ENCODE results near the gene CWF19L2. TPM values are rescaled to one million over a fixed set of nuclear protein-coding genes. Genes with fewer than 3 reads are reported as not detected.

The CWF19L2 gene
- total RNA-seq, 2 donors from 2014 or later, result 21.1 to 27.4 TPM

- DNase-seq, result no peak
- WGBS, 2 experiments (ENCODE audit: insufficient coverage in 1 of 2, insufficient read length in 1 of 2), result 96 to 100% methylated on average over 1 of the region's 1 CpG
- H3K4me1 Mint-ChIP-seq, result no peaks in the 10 kb centered on the region
- peaks cover 2% of the 10 kb centered on the region for H3K36me3 Mint-ChIP-seq (ENCODE audit: low read depth)
- no peak overlapping the region for H3K27ac Mint-ChIP-seq
- TF ChIP-seq, protein P1, sequence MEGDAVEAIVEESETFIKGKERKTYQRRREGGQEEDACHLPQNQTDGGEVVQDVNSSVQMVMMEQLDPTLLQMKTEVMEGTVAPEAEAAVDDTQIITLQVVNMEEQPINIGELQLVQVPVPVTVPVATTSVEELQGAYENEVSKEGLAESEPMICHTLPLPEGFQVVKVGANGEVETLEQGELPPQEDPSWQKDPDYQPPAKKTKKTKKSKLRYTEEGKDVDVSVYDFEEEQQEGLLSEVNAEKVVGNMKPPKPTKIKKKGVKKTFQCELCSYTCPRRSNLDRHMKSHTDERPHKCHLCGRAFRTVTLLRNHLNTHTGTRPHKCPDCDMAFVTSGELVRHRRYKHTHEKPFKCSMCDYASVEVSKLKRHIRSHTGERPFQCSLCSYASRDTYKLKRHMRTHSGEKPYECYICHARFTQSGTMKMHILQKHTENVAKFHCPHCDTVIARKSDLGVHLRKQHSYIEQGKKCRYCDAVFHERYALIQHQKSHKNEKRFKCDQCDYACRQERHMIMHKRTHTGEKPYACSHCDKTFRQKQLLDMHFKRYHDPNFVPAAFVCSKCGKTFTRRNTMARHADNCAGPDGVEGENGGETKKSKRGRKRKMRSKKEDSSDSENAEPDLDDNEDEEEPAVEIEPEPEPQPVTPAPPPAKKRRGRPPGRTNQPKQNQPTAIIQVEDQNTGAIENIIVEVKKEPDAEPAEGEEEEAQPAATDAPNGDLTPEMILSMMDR (conservative IDR thresholded peaks at IDR 0.05), result no peak
- Histone ChIP-seq H3K4me1 (ENCODE audit: control insufficient read depth, insufficient read depth, low read length) (no peaks in the 10 kb centered on the region), H3K27me3 (ENCODE audit: control insufficient read depth, insufficient read depth, low read length, poor library complexity, severe bottlenecking) (no peaks in the 10 kb centered on the region), H3K27ac (ENCODE audit: low read depth, low read length) (no peak overlapping the region), H3K9me3 (ENCODE audit: control insufficient read depth, low read length) (no peaks in the 10 kb centered on the region), H3K36me3 (ENCODE audit: control insufficient read depth, insufficient read depth, low read length) (no peaks in the 10 kb centered on the region), H3K9ac (ENCODE audit: extremely low read depth, low read length, poor library complexity, severe bottlenecking) (no peak overlapping the region), H3K4me3 (ENCODE audit: low read length) (no peak overlapping the region)
- H3K4me3 Mint-ChIP-seq, result no peak overlapping the region
- no peaks in the 10 kb centered on the region for H3K27me3 Mint-ChIP-seq (ENCODE audit: insufficient read depth)
- H3K9me3 Mint-ChIP-seq, result peaks cover 2% of the 10 kb centered on the region
Observed at GRCh38 chr11:107493117-107493516, 35.5 kb upstream of the CWF19L2 start.

DNA sequence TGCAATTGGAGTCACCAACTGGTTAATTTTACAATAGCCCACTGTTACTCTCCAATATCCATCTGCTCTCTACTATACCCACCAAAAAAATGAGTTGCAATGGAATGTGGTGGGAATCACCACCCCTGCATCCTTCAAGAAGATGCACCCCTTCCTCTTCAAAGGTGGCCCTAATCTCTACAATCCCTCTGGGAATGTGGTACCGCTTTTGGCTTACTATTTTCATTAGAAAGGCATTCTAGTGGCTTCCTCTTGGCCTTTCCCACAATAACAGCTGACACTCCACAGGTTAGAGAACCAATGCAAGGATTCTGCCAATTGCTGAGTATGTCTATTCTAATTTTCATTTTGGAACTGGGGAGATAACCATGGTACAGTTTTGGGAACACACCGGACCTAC, 33.2 kb upstream of the CWF19L2 start:
- no peak overlapping the region for H3K4me3 Mint-ChIP-seq
- Histone ChIP-seq H3K27me3 (ENCODE audit: control insufficient read depth, insufficient read depth, low read length, poor library complexity, severe bottlenecking) (no peaks in the 10 kb centered on the region), H3K4me3 (ENCODE audit: low read length) (no peak overlapping the region), H3K9ac (ENCODE audit: extremely low read depth, low read length, poor library complexity, severe bottlenecking) (no peak overlapping the region), H3K36me3 (ENCODE audit: control insufficient read depth, insufficient read depth, low read length) (no peaks in the 10 kb centered on the region), H3K9me3 (ENCODE audit: control insufficient read depth, low read length) (no peaks in the 10 kb centered on the region), H3K27ac (ENCODE audit: low read depth, low read length) (no peak overlapping the region), H3K4me1 (ENCODE audit: control insufficient read depth, insufficient read depth, low read length) (no peaks in the 10 kb centered on the region)
- no peaks in the 10 kb centered on the region for H3K27me3 Mint-ChIP-seq (ENCODE audit: insufficient read depth)
- TF ChIP-seq, protein P1 (conservative IDR thresholded peaks at IDR 0.05), result no peak
- H3K36me3 Mint-ChIP-seq (ENCODE audit: low read depth), result no peaks in the 10 kb centered on the region
- 81 to 92% methylated on average over 2 of the region's 2 CpGs for WGBS, 2 experiments (ENCODE audit: insufficient coverage in 1 of 2, insufficient read length in 1 of 2)
- H3K27ac Mint-ChIP-seq, result no peak overlapping the region
- no peaks in the 10 kb centered on the region for H3K4me1 Mint-ChIP-seq
- no peak for DNase-seq
- no peaks in the 10 kb centered on the region for H3K9me3 Mint-ChIP-seq

- H3K4me1 Mint-ChIP-seq, result no peaks in the 10 kb centered on the region
- H3K4me3 ChIP-seq (ENCODE audit: low read length), result no peak overlapping the region
- no peak for DNase-seq
Observed at GRCh38 chr11:107482234-107482633, 24.6 kb upstream of the CWF19L2 start.

More at GRCh38 chr11:107482234-107482633, 24.6 kb upstream of the CWF19L2 start:
- H3K9me3 Mint-ChIP-seq, result no peaks in the 10 kb centered on the region
- TF ChIP-seq, protein P1 (conservative IDR thresholded peaks at IDR 0.05), result no peak
- no peaks in the 10 kb centered on the region for H3K27me3 Mint-ChIP-seq (ENCODE audit: insufficient read depth)
- Histone ChIP-seq H3K27me3 (ENCODE audit: control insufficient read depth, insufficient read depth, low read length, poor library complexity, severe bottlenecking) (no peaks in the 10 kb centered on the region), H3K27ac (ENCODE audit: low read depth, low read length) (no peak overlapping the region), H3K9me3 (ENCODE audit: control insufficient read depth, low read length) (no peaks in the 10 kb centered on the region), H3K4me1 (ENCODE audit: control insufficient read depth, insufficient read depth, low read length) (no peaks in the 10 kb centered on the region), H3K9ac (ENCODE audit: extremely low read depth, low read length, poor library complexity, severe bottlenecking) (no peak overlapping the region), H3K36me3 (ENCODE audit: control insufficient read depth, insufficient read depth, low read length) (no peaks in the 10 kb centered on the region)
- H3K4me3 Mint-ChIP-seq, result no peak overlapping the region
- no peak overlapping the region for H3K27ac Mint-ChIP-seq
- no peaks in the 10 kb centered on the region for H3K36me3 Mint-ChIP-seq (ENCODE audit: low read depth)
